CD4-positive, alpha-beta T cell (primary cell): ENCODE results near the gene SHISA7. TPM values are rescaled to one million over a fixed set of nuclear protein-coding genes. Genes with fewer than 3 reads are reported as not detected.

Source experiments
- ATAC-seq: fragments of 200-7000 bp; cut with Tn5 transposase; one replicate; pipeline ENCODE4 v1.10.0; 2022; ENCODE audit warnings: mild to moderate bottlenecking; ENCODE audit not compliant: poor library complexity
- CTCF ChIA-PET: fragments of 350-600 bp; sonication (Branson Sonifier 250); formaldehyde crosslinking; loops from one replicate; lab custom pipeline; 2021; ENCODE audit warnings: antibody characterized with exemption, inconsistent platforms; lab: Charles Lee
- POLR2A ChIA-PET: fragments of 350-600 bp; sonication (Branson Sonifier 250); formaldehyde crosslinking; loops from one replicate; lab custom pipeline; 2021; ENCODE audit warnings: antibody characterized with exemption, inconsistent platforms; lab: Charles Lee
- DNase-seq, 14 experiments: peaks; one replicate each; pipeline ENCODE4 v3.0.0-alpha.2; 2013 to 2020; ENCODE audit warnings: mixed read lengths in 2 of 14
- H3K27ac ChIP-seq, 2 donors: one replicate each; pipeline versions ENCODE4 v1.5.1 to v1.7.0; 2013; ENCODE audit warnings: low read length in 2 of 2, low read depth in 1 of 2, mild to moderate bottlenecking in 1 of 2
- H3K27me3 ChIP-seq, 2 experiments: 1 replicate in 1 of 2; 2 replicates in 1 of 2; pipeline versions ENCODE4 v1.6.1 to v1.7.0; 2013; ENCODE audit warnings: low read length in 2 of 2, control low read depth in 1 of 2, mild to moderate bottlenecking in 1 of 2, moderate library complexity in 1 of 2; ENCODE audit not compliant: insufficient read depth in 2 of 2, control insufficient read depth in 1 of 2
- H3K36me3 ChIP-seq: one replicate; pipeline ENCODE4 v1.6.1; 2013; ENCODE audit warnings: low read length, control low read depth; ENCODE audit not compliant: insufficient read depth
- H3K4me1 ChIP-seq: one replicate; pipeline ENCODE4 v1.6.1; 2013; ENCODE audit warnings: low read length, control low read depth; ENCODE audit not compliant: insufficient read depth
- H3K4me3 ChIP-seq: one replicate; pipeline ENCODE4 v1.5.1; 2013; ENCODE audit warnings: mild to moderate bottlenecking, low read length, moderate library complexity
- H3K9me3 ChIP-seq, 2 experiments: 1 replicate in 1 of 2; 2 replicates in 1 of 2; pipeline versions ENCODE4 v1.6.1 to v1.7.0; 2013; ENCODE audit warnings: low read length in 2 of 2, mild to moderate bottlenecking in 2 of 2, control low read depth in 1 of 2, moderate library complexity in 1 of 2; ENCODE audit not compliant: control insufficient read depth in 1 of 2, insufficient read depth in 1 of 2
- H3K27ac Mint-ChIP-seq: one replicate; pipeline ENCODE4 v1.8.0; 2020; ENCODE audit warnings: mixed read lengths
- H3K27me3 Mint-ChIP-seq: one replicate; pipeline ENCODE4 v1.8.0; 2021; ENCODE audit warnings: mixed read lengths
- H3K36me3 Mint-ChIP-seq: one replicate; pipeline ENCODE4 v1.8.0; 2021; ENCODE audit warnings: low read depth, mixed read lengths
- H3K4me1 Mint-ChIP-seq: one replicate; pipeline ENCODE4 v1.8.0; 2021; ENCODE audit warnings: low read depth, mixed read lengths
- H3K4me3 Mint-ChIP-seq: one replicate; pipeline ENCODE4 v1.8.0; 2020; ENCODE audit warnings: mild to moderate bottlenecking, mixed read lengths
- H3K9me3 Mint-ChIP-seq: one replicate; pipeline ENCODE4 v1.8.0; 2020; ENCODE audit warnings: mixed read lengths
- intact Hi-C, 2 experiments: fragments of 100-400 bp; cut with DNase I in 1 of 2; cut with micrococcal nuclease in 1 of 2; formaldehyde crosslinking; loops; one replicate each; pipeline versions ENCODE4 v1.15.1 to v1.9.0; 2023 to 2025; cut with DNase I, micrococcal nuclease
- total RNA-seq, 174 experiments: library from RNA in 2 of 174; stranded (reverse) in 2 of 174; gene quantifications; one replicate each; pipeline ENCODE4 v1.2.3 and lab custom pipeline; 2021 to 2026
- TF ChIP-seq, protein P1 (sequence below): fragments of 200-600 bp; IDR thresholded peaks from one replicate; pipeline ENCODE4 v1.8.0; 2022; ENCODE audit warnings: antibody characterized with exemption, mild to moderate bottlenecking

Gene SHISA7
- total RNA-seq, 2 experiments from 2014 or later, result not detected

DNA sequence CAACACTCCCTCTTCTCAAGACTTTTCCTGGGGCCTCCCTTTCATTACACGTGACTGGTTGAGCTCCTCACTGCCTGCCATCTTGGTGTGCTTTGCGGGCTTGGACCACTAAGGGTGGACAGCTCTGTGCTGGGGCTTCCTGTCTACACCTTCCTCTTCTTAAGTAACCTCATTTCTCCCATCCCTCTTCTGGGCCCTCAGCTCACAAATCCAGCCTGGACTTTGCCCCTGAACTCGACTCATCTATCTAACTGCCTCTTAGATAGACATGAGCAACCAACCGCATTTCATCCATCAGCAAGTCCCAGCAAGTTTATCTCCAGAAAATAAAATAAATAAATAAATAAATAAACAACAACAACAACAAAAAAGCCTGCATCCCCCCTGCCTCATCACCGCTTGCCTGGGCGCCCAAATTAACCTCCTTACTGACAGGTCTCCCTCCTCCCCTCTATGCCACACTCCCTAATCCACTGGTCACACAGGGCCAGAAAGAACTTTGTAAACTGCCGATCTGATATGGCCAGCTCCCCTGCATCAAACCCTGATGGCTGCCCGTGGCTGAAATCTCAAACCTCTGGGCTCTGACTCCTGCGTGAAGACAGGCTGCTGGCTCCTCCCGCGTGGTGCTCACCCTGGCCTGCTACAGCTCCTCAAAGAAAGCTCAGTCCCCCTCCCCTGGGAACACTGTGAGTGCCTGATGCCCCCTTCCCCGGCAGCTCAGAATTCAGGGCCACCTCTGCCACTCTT is 10.6 kb upstream of the SHISA7 start:
- Histone ChIP-seq H3K4me1 (peaks cover 23% of the 10 kb centered on the region), H3K27me3 (peaks cover 26 to 27% of the 10 kb centered on the region in 2 experiments), H3K9me3 (peaks cover 0 to 16% of the 10 kb centered on the region in 2 experiments), H3K36me3 (no peaks in the 10 kb centered on the region), H3K27ac (no peak overlapping the region), H3K4me3 (no peak overlapping the region)
- TF ChIP-seq, protein P1, sequence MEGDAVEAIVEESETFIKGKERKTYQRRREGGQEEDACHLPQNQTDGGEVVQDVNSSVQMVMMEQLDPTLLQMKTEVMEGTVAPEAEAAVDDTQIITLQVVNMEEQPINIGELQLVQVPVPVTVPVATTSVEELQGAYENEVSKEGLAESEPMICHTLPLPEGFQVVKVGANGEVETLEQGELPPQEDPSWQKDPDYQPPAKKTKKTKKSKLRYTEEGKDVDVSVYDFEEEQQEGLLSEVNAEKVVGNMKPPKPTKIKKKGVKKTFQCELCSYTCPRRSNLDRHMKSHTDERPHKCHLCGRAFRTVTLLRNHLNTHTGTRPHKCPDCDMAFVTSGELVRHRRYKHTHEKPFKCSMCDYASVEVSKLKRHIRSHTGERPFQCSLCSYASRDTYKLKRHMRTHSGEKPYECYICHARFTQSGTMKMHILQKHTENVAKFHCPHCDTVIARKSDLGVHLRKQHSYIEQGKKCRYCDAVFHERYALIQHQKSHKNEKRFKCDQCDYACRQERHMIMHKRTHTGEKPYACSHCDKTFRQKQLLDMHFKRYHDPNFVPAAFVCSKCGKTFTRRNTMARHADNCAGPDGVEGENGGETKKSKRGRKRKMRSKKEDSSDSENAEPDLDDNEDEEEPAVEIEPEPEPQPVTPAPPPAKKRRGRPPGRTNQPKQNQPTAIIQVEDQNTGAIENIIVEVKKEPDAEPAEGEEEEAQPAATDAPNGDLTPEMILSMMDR, result no peak
- ATAC-seq (no peak), DNase-seq (no peak)
- Mint-ChIP-seq H3K36me3 (no peaks in the 10 kb centered on the region), H3K27me3 (peaks cover 33% of the 10 kb centered on the region), H3K4me3 (peak overlapping the region; percentile 36), H3K4me1 (peaks cover 13% of the 10 kb centered on the region), H3K27ac (no peak overlapping the region), H3K9me3 (no peaks in the 10 kb centered on the region)
- ChIA-PET CTCF (interaction anchor here (0.6 to 1.0 kb wide), 2 partner anchors 50 to 535 kb away, joined by 3 to 4 read pairs; no protein-coding TSS in a partner anchor), POLR2A (interaction anchor here (0.6 to 0.7 kb wide), 2 partner anchors 27 to 69 kb away, joined by 3 read pairs; partner anchors contain the start of gene TMEM238)
- intact Hi-C loops, result loop anchor here (1.0 kb wide), 2 partner anchors 152 to 312 kb away; no protein-coding TSS in a partner anchor

DNA sequence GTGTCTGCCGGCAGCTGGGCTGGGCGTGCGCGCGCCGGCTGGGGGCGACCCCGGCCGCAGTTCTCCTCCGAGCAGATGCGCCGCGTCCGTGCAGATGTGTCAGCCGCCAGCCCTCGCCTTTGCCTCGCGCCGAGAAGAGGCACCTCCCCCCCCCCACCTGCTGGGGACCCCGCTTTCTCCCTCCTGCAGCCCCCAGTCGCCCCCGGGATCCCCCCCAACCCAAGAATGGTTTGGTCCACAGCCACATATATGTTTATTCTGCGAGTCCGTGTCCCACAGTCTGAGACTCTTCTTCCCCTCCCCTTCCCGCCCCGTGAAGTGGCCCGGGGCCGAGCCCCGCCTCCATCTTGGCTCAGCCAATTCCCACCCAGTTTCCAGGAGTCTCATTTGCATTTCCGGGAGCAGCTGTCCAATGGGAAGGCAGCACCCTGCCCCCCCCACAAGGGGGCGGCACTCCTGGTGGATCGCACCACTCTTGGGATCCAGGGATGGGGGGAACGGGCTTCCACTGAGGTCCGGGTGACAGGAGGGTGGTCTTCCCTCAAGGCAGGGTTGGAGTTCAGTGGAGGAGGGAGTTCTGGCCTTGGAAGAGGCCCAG is 9.7 kb upstream of the SHISA7 start:
- intact Hi-C loops, result no loop called here
- H3K4me1 ChIP-seq, result peaks cover 23% of the 10 kb centered on the region
- ATAC-seq, result peak; percentile 68
- ChIA-PET POLR2A (interaction anchor here (0.7 to 1.4 kb wide), 3 partner anchors 9 to 68 kb away, joined by 3 to 4 read pairs (median 3); partner anchors contain the start of genes ISOC2 and TMEM238), CTCF (interaction anchor here (0.6 to 1.0 kb wide), 2 partner anchors 51 to 534 kb away, joined by 3 to 4 read pairs; no protein-coding TSS in a partner anchor)
- H3K9me3 ChIP-seq, result peaks cover 0 to 16% of the 10 kb centered on the region in 2 experiments
- H3K4me3 ChIP-seq, result no peak overlapping the region
- H3K36me3 ChIP-seq, result no peaks in the 10 kb centered on the region
- H3K27me3 ChIP-seq, result peaks cover 26 to 27% of the 10 kb centered on the region in 2 experiments
- Mint-ChIP-seq H3K27me3 (peaks cover 33% of the 10 kb centered on the region), H3K27ac (no peak overlapping the region), H3K4me3 (peak overlapping the region; percentile 36), H3K9me3 (no peaks in the 10 kb centered on the region), H3K4me1 (peaks cover 13% of the 10 kb centered on the region), H3K36me3 (no peaks in the 10 kb centered on the region)
- TF ChIP-seq, protein P1, result no peak
- no peak overlapping the region for H3K27ac ChIP-seq
- peak in 8 of 14 experiments; percentile 19 to 78 (median 43) for DNase-seq

DNA sequence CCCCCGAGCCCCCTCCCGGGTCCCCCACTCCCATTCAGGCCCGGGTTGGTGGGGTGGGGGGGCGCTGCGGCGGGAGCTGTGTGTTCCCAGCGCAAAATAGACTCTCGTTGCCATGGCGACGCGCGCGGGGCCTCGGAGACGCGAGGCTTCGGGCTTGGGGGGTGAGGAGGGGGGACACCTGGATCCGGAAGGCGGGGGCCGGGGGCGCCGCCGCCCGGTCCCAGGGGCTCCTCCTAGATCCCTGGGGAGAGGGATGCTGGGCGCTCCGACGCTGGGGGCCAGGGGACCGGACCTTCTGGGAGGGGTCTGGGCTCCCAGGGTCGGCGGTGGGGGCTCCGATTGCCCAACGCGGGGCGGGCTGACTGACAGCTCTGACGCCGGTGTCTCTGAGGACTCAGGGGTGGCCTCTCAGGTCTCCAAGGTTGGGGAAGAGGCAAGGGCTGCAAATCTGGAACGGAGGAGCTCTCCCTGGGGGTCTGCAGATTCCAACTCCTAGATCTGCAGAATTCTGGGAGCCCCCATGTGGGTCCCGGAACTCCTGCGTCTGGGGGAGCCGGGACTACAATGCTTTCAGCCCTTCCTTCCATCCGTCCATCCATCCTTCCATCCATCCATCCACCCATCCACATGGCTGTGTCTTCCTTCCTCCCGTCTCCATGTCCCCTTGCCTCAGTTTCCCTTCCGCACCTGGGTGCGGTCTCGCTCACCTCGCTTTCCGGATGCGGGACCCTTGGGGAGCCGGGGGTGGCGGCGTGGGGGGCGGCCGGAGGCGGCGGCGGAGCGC is 9.1 kb upstream of the SHISA7 start:
- no peaks in the 10 kb centered on the region for H3K36me3 Mint-ChIP-seq
- H3K27me3 Mint-ChIP-seq, result peaks cover 33% of the 10 kb centered on the region
- intact Hi-C loops, result no loop called here
- peaks cover 13% of the 10 kb centered on the region for H3K4me1 Mint-ChIP-seq
- H3K4me3 Mint-ChIP-seq, result no peak overlapping the region
- Histone ChIP-seq H3K27me3 (peaks cover 26 to 31% of the 10 kb centered on the region in 2 experiments), H3K27ac (no peak overlapping the region), H3K36me3 (no peaks in the 10 kb centered on the region), H3K4me3 (no peak overlapping the region), H3K4me1 (peaks cover 23% of the 10 kb centered on the region), H3K9me3 (peaks cover 0 to 21% of the 10 kb centered on the region in 2 experiments)
- CTCF ChIA-PET, result interaction anchor here (1.0 kb wide), 1 partner anchor 52 kb away, joined by 4 read pairs; no protein-coding TSS in a partner anchor
- H3K9me3 Mint-ChIP-seq, result no peaks in the 10 kb centered on the region
- POLR2A ChIA-PET, result interaction anchor here (0.9 to 1.4 kb wide), 3 partner anchors 9 to 45 kb away, joined by 3 to 4 read pairs (median 3); partner anchors contain the start of genes ISOC2 and UBE2S
- TF ChIP-seq, protein P1, result no peak
- ATAC-seq (peak; percentile 25), DNase-seq (peak in 6 of 14 experiments; percentile 17 to 75 (median 37))
- H3K27ac Mint-ChIP-seq, result no peak overlapping the region
